Smooth muscle cell (in vitro differentiated cells): ENCODE measurements around the gene WDCP. TPM values are rescaled to one million over a fixed set of nuclear protein-coding genes. Genes with fewer than 3 reads are reported as not detected.

ENCODE experiments used
- DNase-seq: peaks from one replicate; lab custom pipeline; 2025; ENCODE audit not compliant: unreplicated experiment; lab: John Stamatoyannopoulos, UW
- H2AFZ ChIP-seq: fragments of 200-600 bp; sonication (generic); 2 replicates; pipeline ENCODE4 v1.6.0; 2016; ENCODE audit warnings: antibody characterized with exemption, low read depth, mild to moderate bottlenecking
- H3F3A ChIP-seq: fragments of 200-600 bp; sonication (generic); 2 replicates; pipeline ENCODE4 v1.6.0; 2017; ENCODE audit warnings: antibody characterized with exemption, low read depth
- H3K27ac ChIP-seq: fragments of 200-600 bp; sonication (generic); 2 replicates; pipeline ENCODE4 v1.5.1; 2016; ENCODE audit warnings: low read depth, mild to moderate bottlenecking
- H3K27me3 ChIP-seq: fragments of 200-600 bp; sonication (generic); 2 replicates; pipeline ENCODE4 v1.6.1; 2016; ENCODE audit warnings: low read depth, mild to moderate bottlenecking
- H3K36me3 ChIP-seq: fragments of 200-600 bp; sonication (generic); 2 replicates; pipeline ENCODE4 v1.5.1; 2016; ENCODE audit warnings: low read depth
- H3K4me1 ChIP-seq: fragments of 200-600 bp; sonication (generic); 2 replicates; pipeline ENCODE4 v1.5.1; 2016; ENCODE audit warnings: low read depth
- H3K4me2 ChIP-seq: fragments of 200-600 bp; sonication (generic); 2 replicates; pipeline ENCODE4 v1.6.0; 2016; ENCODE audit warnings: mild to moderate bottlenecking
- H3K4me3 ChIP-seq: fragments of 200-600 bp; sonication (generic); 2 replicates; pipeline ENCODE4 v1.5.1; 2016; ENCODE audit warnings: mild to moderate bottlenecking
- H3K79me2 ChIP-seq: fragments of 200-600 bp; sonication (generic); 2 replicates; pipeline ENCODE4 v1.6.0; 2016; ENCODE audit warnings: low read depth, mild to moderate bottlenecking
- H3K9ac ChIP-seq: fragments of 200-600 bp; sonication (generic); 2 replicates; pipeline ENCODE4 v1.6.0; 2016; ENCODE audit warnings: low read depth
- H3K9me3 ChIP-seq: fragments of 200-600 bp; sonication (generic); replicated peaks from 2 replicates; pipeline ENCODE4 v1.5.1; 2016; ENCODE audit warnings: low read depth
- H4K20me1 ChIP-seq: fragments of 200-600 bp; sonication (generic); 2 replicates; pipeline ENCODE4 v1.6.0; 2016; ENCODE audit warnings: low read depth
- CTCF ChIP-seq: fragments of 200-600 bp; sonication (generic); IDR thresholded peaks from 2 replicates; pipeline ENCODE4 v1.5.1; 2017; ENCODE audit warnings: borderline replicate concordance, mild to moderate bottlenecking, antibody characterized with exemption; ENCODE audit not compliant: insufficient read depth, poor library complexity, severe bottlenecking
- WGBS: methylation state at CpG from one replicate; pipeline ENCODE4 v1.1.7; 2016; ENCODE audit warnings: low lambda C conversion rate; 5-methylcytosine and 5-hydroxymethylcytosine counted together
- polyA plus RNA-seq: library from polyadenylated mRNA; unstranded; fragments of >200 nt; fragmentation: Nextera tagmentation; extraction: Ambion mirVana; gene quantifications from 2 replicates; pipeline ENCODE4 v1.2.1, GENCODE V29; 2016
- total RNA-seq: library from RNA; depleted of rRNA; stranded (reverse); fragments of >200 nt; gene quantifications from 2 replicates; pipeline ENCODE4 v1.2.3, GENCODE V29; 2014

Gene WDCP
- total and polyA plus RNA-seq, 2 experiments from 2014 or later: 3.1 to 7.7 TPM

GRCh38 chr2:24075915-24076848 lies 29.0 kb upstream of the WDCP start, which contains the start of gene SF3B6:
TSS of gene SF3B6 (minus strand) at chr2:24076326. CDS start at chr2:24076229, 97 bp downstream.
- no peak for TF ChIP-seq CTCF
- Histone ChIP-seq H3K36me3 (no peaks in the 10 kb centered on the region), H3K9me3 (no peaks in the 10 kb centered on the region), H3K4me3 (peak within 1 kb of the TSS; percentile 84), H3K27ac (peak within 1 kb of the TSS; percentile 79), H4K20me1 (peaks cover 30% of the 10 kb centered on the region), H3K27me3 (no peaks in the 10 kb centered on the region), H3K4me2 (peak within 1 kb of the TSS; percentile 91), H3F3A (peaks cover 12% of the 10 kb centered on the region), H3K79me2 (peaks cover 46% of the 10 kb centered on the region), H3K4me1 (peaks cover 15% of the 10 kb centered on the region), H2AFZ (peak within 1 kb of the TSS; percentile 96), H3K9ac (peak within 1 kb of the TSS; percentile 80)
- under 1% methylated on average over 47 of the region's 64 CpGs for WGBS
- DNase-seq: peak; percentile 89

- no peaks in the 10 kb centered on the region for H3K9me3 ChIP-seq
- no peaks in the 10 kb centered on the region for H3K27me3 ChIP-seq
- TF ChIP-seq CTCF: no peak
- peak overlapping the region; percentile 84 for H3K4me3 ChIP-seq
- peak overlapping the region; percentile 79 for H3K27ac ChIP-seq
- peak overlapping the region; percentile 80 for H3K9ac ChIP-seq
- DNase-seq: no peak
- H3K79me2 ChIP-seq: peaks cover 54% of the 10 kb centered on the region
- H3K4me1 ChIP-seq: peaks cover 15% of the 10 kb centered on the region
- no peaks in the 10 kb centered on the region for H3K36me3 ChIP-seq
- H3F3A ChIP-seq: peaks cover 12% of the 10 kb centered on the region
- H3K4me2 ChIP-seq: peak overlapping the region; percentile 91
- 66% methylated on average over 5 of the region's 5 CpGs for WGBS
- peaks cover 40% of the 10 kb centered on the region for H4K20me1 ChIP-seq
- H2AFZ ChIP-seq: no peak overlapping the region
Observed at GRCh38 chr2:24075259-24075658, 28.1 kb upstream of the WDCP start.

- Histone ChIP-seq H3K27ac (no peak overlapping the region), H3K4me2 (no peak overlapping the region), H3K4me3 (no peak overlapping the region), H3K79me2 (peaks cover 61% of the 10 kb centered on the region), H3K4me1 (peaks cover 15% of the 10 kb centered on the region), H3K9ac (no peak overlapping the region), H3K36me3 (no peaks in the 10 kb centered on the region), H2AFZ (no peak overlapping the region), H3F3A (peaks cover 4% of the 10 kb centered on the region), H3K27me3 (no peaks in the 10 kb centered on the region), H3K9me3 (no peaks in the 10 kb centered on the region), H4K20me1 (peaks cover 54% of the 10 kb centered on the region)
- no peak for TF ChIP-seq CTCF
- no peak for DNase-seq
- WGBS: 94% methylated on average over 6 of the region's 6 CpGs
Observed at GRCh38 chr2:24073816-24074215, 26.6 kb upstream of the WDCP start.

GRCh38 chr2:24072259-24072658 lies 25.1 kb upstream of the WDCP start:
- TF ChIP-seq CTCF: no peak

More at GRCh38 chr2:24072259-24072658, 25.1 kb upstream of the WDCP start:
- Histone ChIP-seq H3K4me2 (no peak overlapping the region), H3K4me3 (no peak overlapping the region), H3K9ac (no peak overlapping the region), H3F3A (peaks cover 3% of the 10 kb centered on the region), H4K20me1 (peaks cover 59% of the 10 kb centered on the region), H3K9me3 (no peaks in the 10 kb centered on the region), H3K79me2 (peaks cover 61% of the 10 kb centered on the region), H3K36me3 (no peaks in the 10 kb centered on the region), H3K27me3 (no peaks in the 10 kb centered on the region), H3K27ac (no peak overlapping the region), H3K4me1 (peaks cover 11% of the 10 kb centered on the region), H2AFZ (no peak overlapping the region)
- no peak for DNase-seq
- WGBS: 98% methylated on average over 4 of the region's 4 CpGs
